Endothelial cell of umbilical vein (primary cell): ENCODE results near the gene CMSS1. TPM values are rescaled to one million over a fixed set of nuclear protein-coding genes. Genes with fewer than 3 reads are reported as not detected.

Experiments
- BruUV-seq: library from RNA; stranded (reverse); fragments of 400-500 nt; replicated peaks from 2 replicates; lab custom pipeline; 2021; lab: Mats Ljungman, UMichigan
- CTCF ChIA-PET: fragments of 300-600, 350-600 bp; sonication (Branson Sonifier 250); formaldehyde crosslinking; loops from one replicate; lab custom pipeline; 2021; ENCODE audit warnings: antibody characterized with exemption, inconsistent platforms; lab: Charles Lee
- POLR2A ChIA-PET: fragments of 300-600, 350-600 bp; sonication (Branson Sonifier 250); formaldehyde crosslinking; loops from one replicate; lab custom pipeline; 2021; ENCODE audit warnings: antibody characterized with exemption, inconsistent platforms; lab: Charles Lee
- DNase-seq: peaks from one replicate; pipeline ENCODE4 v3.0.0-alpha.2; 2011; ENCODE audit warnings: low read depth, low spot score
- FAIRE-seq: peaks from 2 replicates; lab custom pipeline; 2011; peaks lifted over from hg19 to GRCh38; lab: Jason Lieb, UNC
- H2AFZ ChIP-seq: 2 replicates; pipeline ENCODE4 v1.6.0; 2012; ENCODE audit warnings: low read depth, low read length, control low read depth, inconsistent platforms
- H3K27ac ChIP-seq: 2 replicates; pipeline ENCODE4 v1.5.1; 2011; ENCODE audit warnings: low read depth, mild to moderate bottlenecking, control low read depth, low read length, moderate library complexity; ENCODE audit not compliant: insufficient read depth
- H3K27me3 ChIP-seq, 2 experiments: 2 replicates each; pipeline versions ENCODE4 v1.6.0 to v1.6.1; 2011; ENCODE audit warnings: low read length in 2 of 2, mixed read lengths in 1 of 2; ENCODE audit not compliant: control insufficient read depth in 2 of 2, insufficient read depth in 2 of 2
- H3K36me3 ChIP-seq, 2 experiments: 2 replicates in 1 of 2; 3 replicates in 1 of 2; pipeline ENCODE4 v1.5.1; 2011; ENCODE audit warnings: low read length in 2 of 2, mild to moderate bottlenecking in 1 of 2, moderate library complexity in 1 of 2; ENCODE audit not compliant: control insufficient read depth in 2 of 2, insufficient read depth in 2 of 2; ENCODE audit errors: extremely low read depth in 1 of 2
- H3K4me1 ChIP-seq: 3 replicates; pipeline ENCODE4 v1.5.1; 2011; ENCODE audit warnings: mild to moderate bottlenecking, low read length; ENCODE audit not compliant: control insufficient read depth, insufficient read depth; ENCODE audit errors: extremely low read depth
- H3K4me2 ChIP-seq: 2 replicates; pipeline ENCODE4 v1.6.1; 2011; ENCODE audit warnings: low read length, control low read depth, mixed read lengths; ENCODE audit not compliant: insufficient read depth
- H3K4me3 ChIP-seq, 3 experiments: fragments of 200-600 bp in 1 of 3; sonication (generic), shearing (Covaris generic) in 1 of 3; replicated peaks in 1 of 3; 2 replicates each; pipeline ENCODE4 v1.5.1; 2011 to 2016; ENCODE audit warnings: control low read depth in 3 of 3, low read length in 3 of 3, mild to moderate bottlenecking in 2 of 3, inconsistent platforms in 1 of 3, low read depth in 1 of 3, moderate library complexity in 1 of 3; ENCODE audit not compliant: insufficient read depth in 1 of 3
- H3K79me2 ChIP-seq: 2 replicates; pipeline ENCODE4 v1.6.0; 2012; ENCODE audit warnings: low read length, inconsistent platforms; ENCODE audit not compliant: control insufficient read depth, insufficient read depth
- H3K9ac ChIP-seq: replicated peaks from 2 replicates; pipeline ENCODE3; 2011; ENCODE audit warnings: low read length, control low read depth; ENCODE audit not compliant: insufficient read depth; ENCODE audit errors: extremely low read depth
- H3K9me1 ChIP-seq: replicated peaks from 3 replicates; pipeline ENCODE4 v1.6.0; 2011; ENCODE audit warnings: mild to moderate bottlenecking, low read length; ENCODE audit not compliant: control insufficient read depth, insufficient read depth; ENCODE audit errors: extremely low read depth
- H3K9me3 ChIP-seq: replicated peaks from 2 replicates; pipeline ENCODE4 v1.5.1; 2012; ENCODE audit warnings: low read length, inconsistent platforms; ENCODE audit not compliant: control insufficient read depth, insufficient read depth
- H4K20me1 ChIP-seq: replicated peaks from 2 replicates; pipeline ENCODE3; 2011; ENCODE audit warnings: mild to moderate bottlenecking, low read length; ENCODE audit not compliant: control insufficient read depth, insufficient read depth; ENCODE audit errors: extremely low read depth
- EZH2 ChIP-seq: IDR thresholded peaks from 2 replicates; pipeline ENCODE4 v1.6.1; 2012; ENCODE audit warnings: borderline replicate concordance, low read depth, mild to moderate bottlenecking, moderate library complexity, low read length, inconsistent platforms; ENCODE audit not compliant: severe bottlenecking
- GATA2 ChIP-seq: IDR thresholded peaks from 2 replicates; pipeline ENCODE4 v1.7.0; 2011; ENCODE audit warnings: low read depth, mild to moderate bottlenecking, moderate library complexity, mixed read lengths, low read length; ENCODE audit not compliant: insufficient read length, insufficient read depth
- JUN ChIP-seq: IDR thresholded peaks from 2 replicates; pipeline ENCODE4 v1.6.1; 2011; ENCODE audit warnings: borderline replicate concordance, low read depth; ENCODE audit not compliant: insufficient read length, insufficient read depth
- MAX ChIP-seq: IDR thresholded peaks from 2 replicates; pipeline ENCODE4 v1.6.1; 2011; ENCODE audit not compliant: insufficient read depth, insufficient read length
- MYC ChIP-seq: IDR thresholded peaks from one replicate; pipeline ENCODE4 v1.6.1; 2011; ENCODE audit warnings: mild to moderate bottlenecking, low read depth, low read length
- POLR2A ChIP-seq: IDR thresholded peaks from 2 replicates; pipeline ENCODE4 v1.6.1; 2012; ENCODE audit warnings: low read depth, mild to moderate bottlenecking, control low read depth, low read length
- POLR2AphosphoS5 ChIP-seq: IDR thresholded peaks from 2 replicates; pipeline ENCODE4 v1.6.1; 2012; ENCODE audit warnings: low read depth, mild to moderate bottlenecking, control low read depth, low read length, moderate library complexity; ENCODE audit not compliant: insufficient read depth
- dilution Hi-C: fragments of 300-500 bp; cut with MboI; formaldehyde crosslinking; loops from one replicate; pipeline ENCODE4 v1.15.0; 2019; ENCODE audit warnings: low sequenced_read_pairs; ENCODE audit not compliant: extremely low pct_ligation_motif_present
- intact Hi-C: fragments of 100-400 bp; cut with micrococcal nuclease; formaldehyde crosslinking; loops from one replicate; pipeline ENCODE4 v1.10.0; 2022
- polyA plus RNA-seq, 4 experiments: library from polyadenylated mRNA; depleted of rRNA in 3 of 4; stranded (reverse) in 3 of 4; unstranded in 1 of 4; fragments of >200 nt; gene quantifications; 2 replicates each; pipeline versions ENCODE4 v1.2.1 to v1.2.3, GENCODE V29; 2011 to 2012; ENCODE audit warnings: missing spikeins in 1 of 4
- total RNA-seq: library from RNA; stranded (reverse); gene quantifications from 2 replicates; pipeline ENCODE4 v1.2.3, GENCODE V29; 2021
- TF ChIP-seq, protein P1 (sequence below), 2 donors: IDR thresholded peaks; 1 replicate in 1 of 2; 2 replicates in 1 of 2; pipeline ENCODE4 v1.5.1; 2011; ENCODE audit warnings: low read length in 2 of 2, mild to moderate bottlenecking in 2 of 2, moderate library complexity in 2 of 2, control low read depth in 1 of 2, inconsistent platforms in 1 of 2, low read depth in 1 of 2; ENCODE audit not compliant: insufficient read depth in 1 of 2; ENCODE audit errors: extremely low read depth in 1 of 2

CMSS1 gene
- total and polyA plus RNA-seq, 2 donors (not counting 3 experiments of a cell fraction or from before 2014, with no cell fraction given): 9.7 to 60.6 TPM

DNA sequence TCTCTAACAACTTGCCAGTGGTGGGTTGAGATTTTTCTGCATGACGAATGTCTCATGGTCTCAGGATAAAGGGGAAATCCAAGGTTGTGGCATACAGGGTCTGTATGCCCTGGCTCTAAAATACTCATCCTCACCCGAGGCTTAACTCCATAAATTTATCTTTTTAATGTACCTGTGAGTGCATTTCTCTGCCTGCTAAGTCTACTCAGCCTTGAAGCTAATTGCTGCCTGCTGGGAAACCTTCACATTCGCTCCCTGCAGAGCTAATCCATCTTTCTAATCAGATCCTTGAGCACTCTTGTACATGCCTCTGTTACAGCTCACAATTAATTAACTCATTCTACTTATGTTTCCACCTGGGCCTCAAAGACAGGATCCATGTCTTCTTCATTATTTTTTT is 93.8 kb downstream of the CMSS1 start:
- Histone ChIP-seq H3K9ac (no peak overlapping the region), H3K27ac (no peak overlapping the region), H3K27me3 (no peaks in the 10 kb centered on the region), H3K79me2 (peaks cover 5% of the 10 kb centered on the region), H3K4me1 (peaks cover 15% of the 10 kb centered on the region), H3K9me1 (no peaks in the 10 kb centered on the region), H3K36me3 (no peaks in the 10 kb centered on the region), H2AFZ (no peak overlapping the region), H4K20me1 (no peaks in the 10 kb centered on the region), H3K9me3 (no peaks in the 10 kb centered on the region), H3K4me2 (no peak overlapping the region), H3K4me3 (no peak overlapping the region)
- CTCF ChIA-PET: interaction anchor here (2.4 kb wide), 1 partner anchor 10 kb away, joined by 10 read pairs; no protein-coding TSS in a partner anchor
- POLR2A ChIA-PET: no interaction called here
- dilution Hi-C loops: no loop called here
- no peak for DNase-seq
- intact Hi-C loops: no loop called here
- no peak for FAIRE-seq
- BruUV-seq: no TSS peak
- TF ChIP-seq, protein P1, sequence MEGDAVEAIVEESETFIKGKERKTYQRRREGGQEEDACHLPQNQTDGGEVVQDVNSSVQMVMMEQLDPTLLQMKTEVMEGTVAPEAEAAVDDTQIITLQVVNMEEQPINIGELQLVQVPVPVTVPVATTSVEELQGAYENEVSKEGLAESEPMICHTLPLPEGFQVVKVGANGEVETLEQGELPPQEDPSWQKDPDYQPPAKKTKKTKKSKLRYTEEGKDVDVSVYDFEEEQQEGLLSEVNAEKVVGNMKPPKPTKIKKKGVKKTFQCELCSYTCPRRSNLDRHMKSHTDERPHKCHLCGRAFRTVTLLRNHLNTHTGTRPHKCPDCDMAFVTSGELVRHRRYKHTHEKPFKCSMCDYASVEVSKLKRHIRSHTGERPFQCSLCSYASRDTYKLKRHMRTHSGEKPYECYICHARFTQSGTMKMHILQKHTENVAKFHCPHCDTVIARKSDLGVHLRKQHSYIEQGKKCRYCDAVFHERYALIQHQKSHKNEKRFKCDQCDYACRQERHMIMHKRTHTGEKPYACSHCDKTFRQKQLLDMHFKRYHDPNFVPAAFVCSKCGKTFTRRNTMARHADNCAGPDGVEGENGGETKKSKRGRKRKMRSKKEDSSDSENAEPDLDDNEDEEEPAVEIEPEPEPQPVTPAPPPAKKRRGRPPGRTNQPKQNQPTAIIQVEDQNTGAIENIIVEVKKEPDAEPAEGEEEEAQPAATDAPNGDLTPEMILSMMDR (IDR thresholded peaks at IDR 0.05; ENCODE audit: extremely low read depth in 1 of 2, insufficient read depth in 1 of 2, low read depth in 1 of 2, low read length in 2 of 2): no peak
- TF ChIP-seq POLR2AphosphoS5 (no peak), MYC (no peak), GATA2 (no peak), POLR2A (no peak), JUN (no peak), MAX (no peak), EZH2 (no peak)
